Caki2 (cell line): ENCODE results near the gene MGAT4C. TPM values are rescaled to one million over a fixed set of nuclear protein-coding genes. Genes with fewer than 3 reads are reported as not detected.
A peak's percentile ranks its signal among the peaks of the same experiment; 100 is the strongest.
"Not testable (repeated sequence)": the region's sequence is repeated elsewhere in the genome, so short reads cannot be mapped to it uniquely, and the experiment has no call there.

Experiments used
- DNase-seq: peaks from one replicate; pipeline ENCODE4 v3.0.0-alpha.2; 2015; ENCODE audit warnings: low read depth
- in situ Hi-C: cut with HindIII; loops from 2 replicates; pipeline ENCODE4 v1.10.0; 2016; ENCODE audit warnings: low sequenced_read_pairs, low pct_unique_long_range_greater_than_20kb, mixed read lengths
- total RNA-seq: library from RNA; depleted of rRNA; stranded (reverse); fragments of >200 nt; shearing (Covaris generic); gene quantifications from 2 replicates; pipeline ENCODE4 v1.2.3, GENCODE V29; 2014; ENCODE audit warnings: low replicate concordance; rRNA removed

The MGAT4C gene
- total RNA-seq = not detected in 2 replicates

- in situ Hi-C loops = no loop called here
- no peak for DNase-seq
These were observed at the start of gene MGAT4C for GRCh38 chr12:86256163-86256562. Gene MGAT4C, minus strand, starts transcription at chr12:86256391.

GRCh38 chr12:86296396-86296795, 40.2 kb upstream of the MGAT4C start:
- in situ Hi-C loops, DNase-seq: not testable (repeated sequence)

GRCh38 chr12:86293682-86294240, 37.6 kb upstream of the MGAT4C start:
- no peak for DNase-seq
- in situ Hi-C loops = no loop called here

GRCh38 chr12:86292480-86292879, 36.3 kb upstream of the MGAT4C start:
- no peak for DNase-seq
- in situ Hi-C loops = no loop called here

GRCh38 chr12:86290615-86291014, 34.4 kb upstream of the MGAT4C start:
- no peak for DNase-seq
- in situ Hi-C loops = no loop called here

GRCh38 chr12:86286119-86286518, 29.9 kb upstream of the MGAT4C start:
- no peak for DNase-seq
- in situ Hi-C loops = no loop called here

- in situ Hi-C loops = no loop called here
- no peak for DNase-seq
These were observed 27.4 kb upstream of the MGAT4C start for GRCh38 chr12:86283620-86284019.

GRCh38 chr12:86275356-86275755, 19.2 kb upstream of the MGAT4C start:
- in situ Hi-C loops = no loop called here
- no peak for DNase-seq

- in situ Hi-C loops = no loop called here
These were observed 9.1 kb upstream of the MGAT4C start for GRCh38 chr12:86265329-86265695.

GRCh38 chr12:86264451-86265328, 8.5 kb upstream of the MGAT4C start:
- DNase-seq = peak; percentile 26
- in situ Hi-C loops = no loop called here

More at GRCh38 chr12:86265329-86265695, 9.1 kb upstream of the MGAT4C start:
- no peak for DNase-seq

- no peak for DNase-seq
- in situ Hi-C loops = no loop called here
These were observed 5.4 kb upstream of the MGAT4C start for GRCh38 chr12:86261578-86261977.

GRCh38 chr12:86261142-86261541, 5.0 kb upstream of the MGAT4C start:
- no peak for DNase-seq
- in situ Hi-C loops = no loop called here

GRCh38 chr12:86260183-86260582, 4.0 kb upstream of the MGAT4C start:
- in situ Hi-C loops = no loop called here
- DNase-seq = no peak

GRCh38 chr12:86257134-86257533, 943 bp upstream of the MGAT4C start:
- DNase-seq = no peak
- in situ Hi-C loops = no loop called here

GRCh38 chr12:86254399-86255107, 1.6 kb downstream of the MGAT4C start:
- in situ Hi-C loops = no loop called here
- DNase-seq = no peak

GRCh38 chr12:86249851-86250250, 6.3 kb downstream of the MGAT4C start:
- in situ Hi-C loops = no loop called here

GRCh38 chr12:86249276-86249675, 6.9 kb downstream of the MGAT4C start:
- in situ Hi-C loops = no loop called here
- no peak for DNase-seq

More at GRCh38 chr12:86249851-86250250, 6.3 kb downstream of the MGAT4C start:
- DNase-seq = peak; percentile 84

- in situ Hi-C loops = no loop called here
- no peak for DNase-seq
These were observed 8.3 kb downstream of the MGAT4C start for GRCh38 chr12:86247871-86248270.

GRCh38 chr12:86241600-86241999, 14.6 kb downstream of the MGAT4C start:
- DNase-seq = no peak
- in situ Hi-C loops = no loop called here
